ENCODE results near the gene SPNS2.

DNA sequence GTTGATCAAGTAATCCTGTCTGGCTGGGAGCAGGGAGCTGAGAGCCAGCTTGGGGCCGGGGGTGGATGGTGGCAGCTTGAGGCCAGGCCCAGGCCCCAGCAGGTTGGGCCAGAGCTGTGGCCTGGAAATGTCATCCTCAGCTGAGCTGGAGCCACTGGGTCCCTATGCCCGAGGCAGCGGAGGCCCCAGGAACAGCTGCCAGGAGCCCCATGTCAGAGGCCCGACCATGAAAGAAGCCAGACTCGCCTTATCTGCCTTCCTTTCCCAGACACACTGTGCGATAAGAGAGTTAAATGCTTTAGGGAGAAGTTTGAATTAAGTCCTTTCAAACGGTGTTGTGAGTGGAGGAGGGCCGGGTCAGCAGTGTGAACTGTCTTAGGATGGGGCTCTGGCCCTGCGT, 89.1 kb downstream of the SPNS2 start:
- no peak for TF ChIP-seq CTCF (conservative IDR thresholded peaks at IDR 0.05)
- no peak for TF ChIP-seq EZH2 (IDR thresholded peaks at IDR 0.05; ENCODE audit: low read depth)

Data from PC-9 (cell line).